Measurements from ENCODE around the gene FGF14. TPM values are rescaled to one million over a fixed set of nuclear protein-coding genes. Genes with fewer than 3 reads are reported as not detected.
A peak's percentile ranks its signal among the peaks of the same experiment; 100 is the strongest.

FGF14 gene
- total RNA-seq, 2 experiments from 2014 or later = not detected

DNA sequence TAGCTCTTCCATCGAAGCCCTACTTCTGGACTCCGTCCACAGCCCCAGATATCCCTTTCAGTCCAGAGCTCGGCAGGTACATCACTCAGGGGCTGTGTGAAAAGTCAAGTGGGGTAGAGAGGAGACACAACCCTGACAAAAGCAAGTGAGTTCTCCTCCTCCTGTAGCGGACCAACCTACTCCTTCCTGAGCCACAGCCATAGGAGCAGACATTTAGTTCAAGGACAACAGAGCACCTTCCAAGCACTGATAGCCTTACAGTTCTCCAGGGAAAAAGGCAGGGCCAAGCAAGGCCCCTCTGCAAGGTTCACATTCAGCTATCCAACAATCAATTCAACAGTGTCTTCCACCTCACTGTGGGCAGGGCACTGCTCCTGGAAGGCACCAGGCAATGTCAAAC is 89.0 kb downstream of the FGF14 start:
- Histone ChIP-seq H3K79me2 (ENCODE audit: insufficient read depth, low read depth, low read length) (no peaks in the 10 kb centered on the region), H2AFZ (ENCODE audit: low read length) (no peak overlapping the region), H3K9me3 (ENCODE audit: low read length) (no peaks in the 10 kb centered on the region), H3K27ac (ENCODE audit: low read depth, low read length, poor library complexity, severe bottlenecking) (no peak overlapping the region), H3K4me2 (ENCODE audit: low read length) (no peak overlapping the region), H4K20me1 (ENCODE audit: insufficient read depth, low read length) (no peaks in the 10 kb centered on the region), H3K4me1 (ENCODE audit: insufficient read depth, low read length, poor library complexity, severe bottlenecking) (no peaks in the 10 kb centered on the region), H3K4me3 (ENCODE audit: low read depth, low read length, poor library complexity, severe bottlenecking) (no peak overlapping the region), H3K36me3 (ENCODE audit: insufficient read depth, low read length) (no peaks in the 10 kb centered on the region), H3K9me2 (ENCODE audit: insufficient read depth, low read length) (no peaks in the 10 kb centered on the region)
- BruUV-seq (replicated peaks) = no TSS peak
- DNase-seq (ENCODE audit: low spot score) = no peak
- intact Hi-C loops (cut with micrococcal nuclease; ENCODE audit: unreplicated experiment) = no loop called here
- ChIA-PET CTCF (ENCODE audit: unreplicated experiment) (interaction anchor here (0.5 kb wide), 1 partner anchor 13 kb away, joined by 3 read pairs; no protein-coding TSS in a partner anchor), POLR2A (interaction anchor here (0.7 kb wide), 1 partner anchor 199 kb away, joined by 3 read pairs; no protein-coding TSS in a partner anchor)
- no peak for TF ChIP-seq EZH2phosphoT487 (IDR thresholded peaks at IDR 0.05; ENCODE audit: borderline replicate concordance, low read depth, low read length)
- TF ChIP-seq, protein P1, sequence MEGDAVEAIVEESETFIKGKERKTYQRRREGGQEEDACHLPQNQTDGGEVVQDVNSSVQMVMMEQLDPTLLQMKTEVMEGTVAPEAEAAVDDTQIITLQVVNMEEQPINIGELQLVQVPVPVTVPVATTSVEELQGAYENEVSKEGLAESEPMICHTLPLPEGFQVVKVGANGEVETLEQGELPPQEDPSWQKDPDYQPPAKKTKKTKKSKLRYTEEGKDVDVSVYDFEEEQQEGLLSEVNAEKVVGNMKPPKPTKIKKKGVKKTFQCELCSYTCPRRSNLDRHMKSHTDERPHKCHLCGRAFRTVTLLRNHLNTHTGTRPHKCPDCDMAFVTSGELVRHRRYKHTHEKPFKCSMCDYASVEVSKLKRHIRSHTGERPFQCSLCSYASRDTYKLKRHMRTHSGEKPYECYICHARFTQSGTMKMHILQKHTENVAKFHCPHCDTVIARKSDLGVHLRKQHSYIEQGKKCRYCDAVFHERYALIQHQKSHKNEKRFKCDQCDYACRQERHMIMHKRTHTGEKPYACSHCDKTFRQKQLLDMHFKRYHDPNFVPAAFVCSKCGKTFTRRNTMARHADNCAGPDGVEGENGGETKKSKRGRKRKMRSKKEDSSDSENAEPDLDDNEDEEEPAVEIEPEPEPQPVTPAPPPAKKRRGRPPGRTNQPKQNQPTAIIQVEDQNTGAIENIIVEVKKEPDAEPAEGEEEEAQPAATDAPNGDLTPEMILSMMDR (conservative IDR thresholded peaks at IDR 0.05; ENCODE audit: low read length) = no peak

DNA sequence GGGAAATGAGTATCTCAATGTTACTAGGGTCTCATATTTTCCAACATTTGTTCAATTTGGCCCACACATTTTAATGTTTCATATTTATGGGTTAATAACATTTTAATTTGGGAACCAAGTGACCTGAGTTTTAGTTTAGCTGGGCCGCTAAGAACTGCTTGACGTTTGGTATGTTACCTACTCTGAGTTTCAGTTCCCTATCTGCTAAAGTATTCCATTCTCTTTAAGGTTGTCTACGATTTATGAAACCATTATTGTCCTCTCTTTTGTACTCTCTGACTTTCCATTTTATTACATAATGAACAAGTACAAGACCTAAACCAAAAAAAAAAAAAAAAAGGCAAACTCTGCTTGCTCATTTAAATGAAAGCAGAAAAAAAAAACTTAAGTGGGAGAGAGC is 89.9 kb downstream of the FGF14 start:
- no peak for TF ChIP-seq EZH2phosphoT487 (IDR thresholded peaks at IDR 0.05; ENCODE audit: borderline replicate concordance, low read depth, low read length)
- TF ChIP-seq, protein P1 (conservative IDR thresholded peaks at IDR 0.05; ENCODE audit: low read length) = no peak
- Histone ChIP-seq H3K36me3 (ENCODE audit: insufficient read depth, low read length) (no peaks in the 10 kb centered on the region), H3K4me3 (ENCODE audit: low read depth, low read length, poor library complexity, severe bottlenecking) (no peak overlapping the region), H3K79me2 (ENCODE audit: insufficient read depth, low read depth, low read length) (no peaks in the 10 kb centered on the region), H4K20me1 (ENCODE audit: insufficient read depth, low read length) (no peaks in the 10 kb centered on the region), H3K4me2 (ENCODE audit: low read length) (no peak overlapping the region), H3K9me3 (ENCODE audit: low read length) (no peaks in the 10 kb centered on the region), H3K27ac (ENCODE audit: low read depth, low read length, poor library complexity, severe bottlenecking) (no peak overlapping the region), H3K4me1 (ENCODE audit: insufficient read depth, low read length, poor library complexity, severe bottlenecking) (no peaks in the 10 kb centered on the region), H2AFZ (ENCODE audit: low read length) (no peak overlapping the region), H3K9me2 (ENCODE audit: insufficient read depth, low read length) (no peaks in the 10 kb centered on the region)
- ChIA-PET CTCF (ENCODE audit: unreplicated experiment) (no interaction called here), POLR2A (interaction anchor here (0.6 kb wide), 3 partner anchors 38 to 971 kb away, joined by 3 to 6 read pairs (median 6); no protein-coding TSS in a partner anchor)
- peak; percentile 0 for DNase-seq (ENCODE audit: low spot score)
- intact Hi-C loops (cut with micrococcal nuclease; ENCODE audit: unreplicated experiment) = no loop called here
- no TSS peak for BruUV-seq (replicated peaks)

DNA sequence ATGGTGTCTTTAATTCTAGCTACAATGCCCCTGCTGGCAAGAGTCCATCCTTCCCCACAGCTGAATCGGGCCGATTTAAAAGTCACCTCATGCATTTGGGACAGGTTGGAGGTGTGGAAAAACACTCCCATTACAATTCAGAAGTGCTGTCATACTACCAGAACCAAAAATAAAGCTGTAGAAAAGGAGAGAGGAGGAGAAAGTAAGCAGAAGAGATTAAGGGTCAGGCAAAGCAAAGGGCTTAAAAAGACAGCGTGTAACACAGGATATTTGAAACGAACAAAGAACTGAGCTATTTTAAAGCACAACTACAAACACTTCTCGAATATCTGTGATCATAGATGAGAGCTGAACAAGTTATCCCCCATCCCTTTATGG is 90.4 kb downstream of the FGF14 start:
- H3K9me3 ChIP-seq (ENCODE audit: low read length) = no peaks in the 10 kb centered on the region
- H3K4me2 ChIP-seq (ENCODE audit: low read length) = no peak overlapping the region
- no peak overlapping the region for H3K4me3 ChIP-seq (ENCODE audit: low read depth, low read length, poor library complexity, severe bottlenecking)
- ChIA-PET CTCF (ENCODE audit: unreplicated experiment) (no interaction called here), POLR2A (no interaction called here)
- no peaks in the 10 kb centered on the region for H3K79me2 ChIP-seq (ENCODE audit: insufficient read depth, low read depth, low read length)
- H3K4me1 ChIP-seq (ENCODE audit: insufficient read depth, low read length, poor library complexity, severe bottlenecking) = no peaks in the 10 kb centered on the region
- no peak overlapping the region for H3K27ac ChIP-seq (ENCODE audit: low read depth, low read length, poor library complexity, severe bottlenecking)
- no peak overlapping the region for H2AFZ ChIP-seq (ENCODE audit: low read length)
- intact Hi-C loops (cut with micrococcal nuclease; ENCODE audit: unreplicated experiment) = no loop called here
- TF ChIP-seq, protein P1 (conservative IDR thresholded peaks at IDR 0.05; ENCODE audit: low read length) = no peak
- no peak for TF ChIP-seq EZH2phosphoT487 (IDR thresholded peaks at IDR 0.05; ENCODE audit: borderline replicate concordance, low read depth, low read length)
- DNase-seq (ENCODE audit: low spot score) = no peak
- BruUV-seq (replicated peaks) = no TSS peak
- H3K9me2 ChIP-seq (ENCODE audit: insufficient read depth, low read length) = no peaks in the 10 kb centered on the region
- H3K36me3 ChIP-seq (ENCODE audit: insufficient read depth, low read length) = no peaks in the 10 kb centered on the region
- no peaks in the 10 kb centered on the region for H4K20me1 ChIP-seq (ENCODE audit: insufficient read depth, low read length)
